GM12892 (cell line): ENCODE data around the gene RPS14.

Experiments used
- POLR2A ChIP-seq: IDR thresholded peaks from 2 replicates; pipeline ENCODE4 v1.6.1; 2011; ENCODE audit warnings: low read depth, low read length, control low read depth
- POLR2AphosphoS5 ChIP-seq: IDR thresholded peaks from 2 replicates; pipeline ENCODE4 v1.6.1; 2011; ENCODE audit warnings: low read depth, low read length, control low read depth
- TAF1 ChIP-seq: IDR thresholded peaks from 2 replicates; pipeline ENCODE4 v1.6.1; 2011; ENCODE audit warnings: low read depth, mild to moderate bottlenecking, control low read depth, low read length, borderline replicate concordance

DNA sequence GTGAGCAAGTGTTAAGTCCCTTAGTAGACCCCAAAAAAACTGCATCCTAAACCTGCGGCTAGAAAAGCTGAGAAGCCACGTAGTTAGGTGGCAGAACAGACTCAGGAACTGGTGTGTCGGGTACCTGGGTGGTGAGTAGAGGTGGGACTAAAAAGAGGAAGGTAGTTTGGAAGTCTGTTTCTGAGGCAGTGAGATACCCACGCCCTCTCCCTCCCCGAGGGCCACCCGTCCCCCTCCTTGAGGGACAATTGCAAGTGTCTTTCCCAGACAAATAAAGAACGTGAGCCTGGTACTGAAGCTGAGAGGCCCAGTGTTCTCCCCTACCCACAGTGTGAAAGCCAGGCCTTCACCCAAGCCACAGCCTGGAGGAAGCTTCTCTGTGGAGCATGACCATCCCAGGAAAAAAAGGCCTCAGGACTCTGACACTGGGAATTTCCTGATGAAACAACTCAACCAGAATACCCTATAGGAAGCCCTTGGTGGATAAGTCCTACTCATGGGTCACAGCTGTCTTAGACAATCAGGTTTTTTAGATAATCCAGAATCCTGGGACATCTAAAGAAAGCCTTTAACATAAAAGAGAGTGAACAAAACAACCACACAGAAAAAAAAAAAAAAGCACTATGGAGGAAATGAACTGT lies 29.8 kb downstream of the RPS14 start:
- TF ChIP-seq POLR2A, result no peak
- TF ChIP-seq POLR2AphosphoS5, result no peak
- TF ChIP-seq TAF1, result no peak
